Measurements from ENCODE around the gene STARD6.
"Not testable (repeated sequence)": the region's sequence is repeated elsewhere in the genome, so short reads cannot be mapped to it uniquely, and the experiment has no call there.

STARD6 gene

GRCh38 chr18:54316071-54316820 lies 41.4 kb downstream of the STARD6 start:
- DNase-seq: no peak
- Mint-ChIP-seq H3K9me3 (no peaks in the 10 kb centered on the region), H3K27ac (no peak overlapping the region), H3K36me3 (ENCODE audit: low read depth) (no peaks in the 10 kb centered on the region), H3K4me1 (ENCODE audit: low read depth) (no peaks in the 10 kb centered on the region), H3K4me3 (no peak overlapping the region), H3K27me3 (peaks cover 38% of the 10 kb centered on the region)

- H3K27me3 Mint-ChIP-seq: peaks cover 17% of the 10 kb centered on the region
- H3K9me3 Mint-ChIP-seq; H3K4me3 Mint-ChIP-seq; DNase-seq; H3K4me1 Mint-ChIP-seq (ENCODE audit: low read depth); H3K27ac Mint-ChIP-seq; H3K36me3 Mint-ChIP-seq (ENCODE audit: low read depth): not testable (repeated sequence)
Measured at GRCh38 chr18:54309564-54309963, 48.1 kb downstream of the STARD6 start.

- Mint-ChIP-seq H3K9me3 (peaks cover 11% of the 10 kb centered on the region), H3K4me1 (ENCODE audit: low read depth) (no peaks in the 10 kb centered on the region), H3K36me3 (ENCODE audit: low read depth) (no peaks in the 10 kb centered on the region), H3K4me3 (no peak overlapping the region), H3K27ac (no peak overlapping the region), H3K27me3 (peaks cover 6% of the 10 kb centered on the region)
- no peak for DNase-seq
Measured at GRCh38 chr18:54303408-54303807, 54.2 kb downstream of the STARD6 start.

- not testable (repeated sequence) for H3K27ac Mint-ChIP-seq; H3K9me3 Mint-ChIP-seq; H3K27me3 Mint-ChIP-seq; H3K4me3 Mint-ChIP-seq; H3K4me1 Mint-ChIP-seq (ENCODE audit: low read depth); DNase-seq
- H3K36me3 Mint-ChIP-seq (ENCODE audit: low read depth): peaks cover 19% of the 10 kb centered on the region
Measured at GRCh38 chr18:54298991-54299390, 58.7 kb downstream of the STARD6 start.

- Mint-ChIP-seq H3K27ac (no peak overlapping the region), H3K4me3 (no peak overlapping the region), H3K36me3 (ENCODE audit: low read depth) (peaks cover 29% of the 10 kb centered on the region), H3K4me1 (ENCODE audit: low read depth) (no peaks in the 10 kb centered on the region), H3K9me3 (peaks cover 5% of the 10 kb centered on the region), H3K27me3 (no peaks in the 10 kb centered on the region)
- no peak for DNase-seq
Measured at GRCh38 chr18:54296062-54296461, 61.6 kb downstream of the STARD6 start.

- no peak overlapping the region for H3K4me3 Mint-ChIP-seq
- peaks cover 42% of the 10 kb centered on the region for H3K36me3 Mint-ChIP-seq (ENCODE audit: low read depth)
- H3K4me1 Mint-ChIP-seq (ENCODE audit: low read depth): no peaks in the 10 kb centered on the region
- no peak for DNase-seq
- H3K9me3 Mint-ChIP-seq: no peaks in the 10 kb centered on the region
- no peak overlapping the region for H3K27ac Mint-ChIP-seq
- no peaks in the 10 kb centered on the region for H3K27me3 Mint-ChIP-seq
Measured at GRCh38 chr18:54294274-54294673, 63.4 kb downstream of the STARD6 start.

GRCh38 chr18:54284981-54285785 lies 72.5 kb downstream of the STARD6 start:
- peak; percentile 64 for DNase-seq
- Mint-ChIP-seq H3K4me1 (ENCODE audit: low read depth) (peaks cover 35% of the 10 kb centered on the region), H3K27me3 (no peaks in the 10 kb centered on the region), H3K36me3 (ENCODE audit: low read depth) (peaks cover 75% of the 10 kb centered on the region), H3K4me3 (peak overlapping the region; percentile 18), H3K27ac (peak overlapping the region; percentile 96), H3K9me3 (no peaks in the 10 kb centered on the region)

GRCh38 chr18:54284535-54284934 lies 73.1 kb downstream of the STARD6 start:
- Mint-ChIP-seq H3K4me3 (peak overlapping the region; percentile 18), H3K27ac (peak overlapping the region; percentile 96), H3K27me3 (no peaks in the 10 kb centered on the region), H3K36me3 (ENCODE audit: low read depth) (peaks cover 75% of the 10 kb centered on the region), H3K9me3 (no peaks in the 10 kb centered on the region), H3K4me1 (ENCODE audit: low read depth) (peaks cover 40% of the 10 kb centered on the region)
- no peak for DNase-seq

GRCh38 chr18:54280220-54280569 lies 77.5 kb downstream of the STARD6 start:
- peaks cover 38% of the 10 kb centered on the region for H3K4me1 Mint-ChIP-seq (ENCODE audit: low read depth)
- no peak for DNase-seq
- H3K9me3 Mint-ChIP-seq: no peaks in the 10 kb centered on the region
- H3K4me3 Mint-ChIP-seq: no peak overlapping the region
- H3K36me3 Mint-ChIP-seq (ENCODE audit: low read depth): peaks cover 70% of the 10 kb centered on the region
- no peak overlapping the region for H3K27ac Mint-ChIP-seq
- no peaks in the 10 kb centered on the region for H3K27me3 Mint-ChIP-seq

- Mint-ChIP-seq H3K36me3 (ENCODE audit: low read depth) (peaks cover 69% of the 10 kb centered on the region), H3K27ac (no peak overlapping the region), H3K9me3 (no peaks in the 10 kb centered on the region), H3K27me3 (no peaks in the 10 kb centered on the region), H3K4me3 (no peak overlapping the region), H3K4me1 (ENCODE audit: low read depth) (peaks cover 33% of the 10 kb centered on the region)
- DNase-seq: no peak
Measured at GRCh38 chr18:54279477-54280219, 78.0 kb downstream of the STARD6 start.

- no peak overlapping the region for H3K27ac Mint-ChIP-seq
- peaks cover 24% of the 10 kb centered on the region for H3K4me1 Mint-ChIP-seq (ENCODE audit: low read depth)
- H3K36me3 Mint-ChIP-seq (ENCODE audit: low read depth): peaks cover 65% of the 10 kb centered on the region
- no peak overlapping the region for H3K4me3 Mint-ChIP-seq
- no peaks in the 10 kb centered on the region for H3K9me3 Mint-ChIP-seq
- DNase-seq: no peak
- no peaks in the 10 kb centered on the region for H3K27me3 Mint-ChIP-seq
Measured at GRCh38 chr18:54278615-54279014, 79.0 kb downstream of the STARD6 start.

GRCh38 chr18:54277899-54278298 lies 79.8 kb downstream of the STARD6 start:
- DNase-seq: no peak
- H3K27ac Mint-ChIP-seq: no peak overlapping the region
- H3K4me3 Mint-ChIP-seq: no peak overlapping the region
- no peaks in the 10 kb centered on the region for H3K9me3 Mint-ChIP-seq
- peaks cover 62% of the 10 kb centered on the region for H3K36me3 Mint-ChIP-seq (ENCODE audit: low read depth)
- H3K27me3 Mint-ChIP-seq: no peaks in the 10 kb centered on the region
- peaks cover 23% of the 10 kb centered on the region for H3K4me1 Mint-ChIP-seq (ENCODE audit: low read depth)

All from activated T-cell treated with anti-CD3 and anti-CD28 coated beads, Interleukin-2, amount 50 U/mL, for 24 hours (primary cell).